Stimulated activated CD8-positive, alpha-beta memory T cell treated with anti-CD3 and anti-CD28 coated beads, Interleukin-15, amount 100 ng/mL, for 48 hours (primary cell): Measurements from ENCODE around the gene L3MBTL3.
"Not testable (repeated sequence)": the region's sequence is repeated elsewhere in the genome, so short reads cannot be mapped to it uniquely, and the experiment has no call there.

ENCODE experiments used
- DNase-seq, 2 donors: peaks; one replicate each; pipeline ENCODE4 v3.0.0-alpha.2; 2020; ENCODE audit warnings: low read depth in 2 of 2

L3MBTL3 gene

DNA sequence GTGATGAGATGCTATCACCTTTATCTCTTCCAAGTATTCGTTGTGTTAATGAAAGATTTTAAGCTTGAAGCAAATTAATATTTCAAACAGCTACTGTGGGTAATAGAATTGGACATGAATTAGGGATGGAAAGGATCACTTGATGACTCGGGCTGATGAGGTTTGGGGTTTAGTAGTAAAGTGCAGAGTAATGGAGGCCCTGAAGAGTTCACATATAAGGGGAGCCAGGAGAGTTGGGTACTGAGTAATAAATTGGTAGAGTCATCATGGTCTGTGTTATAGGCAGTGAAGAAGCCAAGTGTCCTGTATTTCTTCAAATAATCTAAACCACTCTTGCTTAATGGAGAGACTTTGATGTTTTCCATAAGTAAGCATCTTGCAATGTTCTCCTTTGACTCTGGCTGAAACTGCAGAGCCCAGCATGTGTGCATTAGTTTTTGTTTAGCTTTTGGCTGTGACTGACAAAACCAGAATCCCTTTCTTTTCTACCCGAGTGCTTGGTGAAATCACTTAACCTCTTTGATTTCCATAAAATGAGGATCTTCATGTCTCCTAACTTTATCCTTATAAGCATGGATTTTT is 57.6 kb downstream of the L3MBTL3 start:
- no peak for DNase-seq

GRCh38 chr6:130076512-130076911 is 58.1 kb downstream of the L3MBTL3 start:
- no peak for DNase-seq

DNA sequence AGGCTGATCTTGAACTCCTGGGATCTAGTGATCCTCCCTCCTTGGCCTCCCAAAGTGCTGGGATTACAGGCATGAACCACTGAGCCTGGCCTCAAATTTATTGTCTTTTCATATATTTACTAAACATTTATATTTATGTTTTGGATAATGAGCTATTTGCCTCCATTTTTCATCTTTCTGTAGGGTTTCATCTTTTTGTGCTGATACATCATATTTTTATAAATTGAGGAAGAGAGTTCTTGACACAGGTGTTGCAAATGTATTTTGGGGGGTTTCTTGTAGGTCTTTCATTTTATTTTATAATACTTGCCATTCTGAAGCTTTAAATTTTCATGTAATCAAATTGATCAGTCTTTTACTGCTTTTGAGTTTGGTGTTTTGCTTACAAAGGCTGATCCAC is 72.4 kb downstream of the L3MBTL3 start:
- no peak for DNase-seq

GRCh38 chr6:130093546-130093945 is 75.2 kb downstream of the L3MBTL3 start:
- no peak for DNase-seq

DNA sequence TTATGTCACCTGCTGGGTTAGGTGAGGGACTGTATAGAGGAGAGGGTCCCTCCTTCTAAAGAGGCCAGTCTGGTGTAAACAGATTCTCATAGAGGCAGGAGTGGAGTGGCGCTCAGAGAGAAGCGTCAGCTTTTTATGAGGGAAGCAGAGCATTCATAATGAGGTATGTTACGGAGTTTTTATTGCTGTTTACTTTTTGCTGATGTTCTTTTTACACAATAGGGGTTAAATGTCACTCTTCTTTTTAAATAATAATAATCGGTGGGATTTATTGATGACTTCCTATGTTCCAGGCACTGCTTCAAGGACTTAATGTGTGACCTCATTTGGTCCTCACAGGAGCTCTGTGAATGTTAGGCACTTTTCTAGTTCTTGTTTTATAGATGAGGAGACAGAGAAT is 79.9 kb downstream of the L3MBTL3 start:
- no peak for DNase-seq

DNA sequence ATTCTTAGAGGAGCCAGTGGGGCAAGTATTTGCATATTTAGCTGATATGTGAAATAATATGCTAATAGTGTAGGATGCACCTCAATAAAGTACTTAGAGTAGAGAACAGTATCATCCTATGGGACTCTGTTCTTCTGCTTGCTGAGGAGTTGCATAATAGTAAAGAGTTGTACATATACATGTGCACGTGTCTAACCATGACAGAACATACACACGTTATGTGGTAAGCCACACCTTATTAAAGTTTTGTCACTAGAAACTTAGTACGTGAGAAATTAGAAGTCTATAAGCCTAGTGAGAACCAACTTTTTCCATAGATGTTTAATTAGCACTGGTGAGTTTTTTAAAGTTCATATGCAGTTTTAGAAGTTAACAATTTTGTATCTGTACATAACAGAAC is 80.7 kb downstream of the L3MBTL3 start:
- no peak for DNase-seq

DNA sequence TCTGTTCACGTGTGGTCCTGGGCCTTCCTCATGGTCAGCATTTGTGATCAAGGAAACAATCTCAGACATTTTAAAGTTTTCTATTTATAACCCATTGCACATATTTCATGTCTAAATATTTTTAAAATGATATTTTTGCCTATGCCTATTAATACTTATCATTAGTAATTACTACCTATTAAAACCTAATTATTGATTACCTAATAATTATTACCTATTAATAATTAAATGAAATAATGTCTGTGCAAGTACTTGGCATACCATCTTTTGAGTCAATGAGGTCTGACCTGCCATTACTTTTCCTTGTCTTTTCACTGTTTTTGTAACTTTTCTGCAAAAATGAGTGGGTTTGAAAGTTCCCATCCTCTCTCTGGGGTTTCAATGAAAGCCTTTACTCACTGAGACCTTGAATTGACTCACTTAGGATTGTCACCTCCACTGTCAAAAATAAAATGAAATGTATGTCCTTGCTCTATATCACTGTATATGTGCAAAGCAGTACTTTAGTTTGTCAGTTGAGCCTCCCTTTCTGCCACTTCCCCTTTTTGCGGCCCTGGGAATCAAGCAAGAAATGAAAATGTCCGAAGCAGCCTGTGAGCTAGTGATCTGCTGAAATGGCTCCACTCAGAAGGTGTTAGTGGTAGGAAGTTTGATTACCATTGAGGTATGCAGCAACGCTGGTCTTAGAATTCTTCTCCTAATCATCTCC is 87.8 kb downstream of the L3MBTL3 start:
- DNase-seq: no peak

DNA sequence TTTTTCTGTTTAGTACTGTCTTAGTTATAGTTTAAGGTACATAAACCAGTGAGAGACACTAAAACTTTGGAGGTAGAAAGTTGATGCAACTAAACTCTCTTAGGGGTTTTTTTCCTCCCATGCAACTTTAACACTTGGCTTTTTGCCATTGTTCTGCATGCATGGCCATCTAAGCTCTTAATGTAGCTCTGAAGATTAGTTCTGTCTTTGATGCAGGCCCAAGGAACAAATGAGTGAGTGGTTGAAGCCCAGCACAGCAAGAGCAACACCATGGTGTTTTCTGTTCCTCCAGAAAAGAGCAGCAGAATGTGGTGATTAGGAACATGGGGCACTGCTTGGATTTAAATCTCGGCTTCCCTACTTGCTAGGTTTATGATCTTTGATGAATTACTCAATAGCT is 89.3 kb downstream of the L3MBTL3 start:
- no peak for DNase-seq

- DNase-seq: no peak
These were observed 92.7 kb downstream of the L3MBTL3 start for GRCh38 chr6:130111031-130111430.

DNA sequence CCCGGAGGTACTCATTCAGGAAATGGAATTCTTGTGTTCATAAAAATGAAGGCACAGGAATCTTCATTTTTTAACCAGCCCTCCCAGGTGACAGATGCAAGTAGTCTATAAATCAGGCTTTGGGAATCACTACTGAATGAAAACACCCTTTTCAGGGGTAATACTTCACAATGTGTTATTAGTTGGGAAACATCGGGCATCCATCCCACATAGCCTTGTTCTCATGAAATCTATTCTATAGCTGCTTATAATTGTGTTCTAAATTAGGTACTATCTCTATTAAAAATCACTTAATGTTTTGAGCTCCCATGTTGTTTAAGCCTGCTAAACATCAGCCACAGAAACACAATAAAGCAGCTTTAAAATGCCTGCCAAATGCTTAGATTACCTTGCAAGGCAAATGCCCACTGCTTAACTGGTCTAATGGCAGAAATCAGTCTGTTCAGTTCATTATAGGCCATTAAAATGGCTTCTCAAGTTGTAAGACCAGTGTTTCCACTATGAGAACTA is 94.9 kb downstream of the L3MBTL3 start:
- DNase-seq: no peak

GRCh38 chr6:130115036-130115435 is 96.7 kb downstream of the L3MBTL3 start:
- no peak for DNase-seq

DNA sequence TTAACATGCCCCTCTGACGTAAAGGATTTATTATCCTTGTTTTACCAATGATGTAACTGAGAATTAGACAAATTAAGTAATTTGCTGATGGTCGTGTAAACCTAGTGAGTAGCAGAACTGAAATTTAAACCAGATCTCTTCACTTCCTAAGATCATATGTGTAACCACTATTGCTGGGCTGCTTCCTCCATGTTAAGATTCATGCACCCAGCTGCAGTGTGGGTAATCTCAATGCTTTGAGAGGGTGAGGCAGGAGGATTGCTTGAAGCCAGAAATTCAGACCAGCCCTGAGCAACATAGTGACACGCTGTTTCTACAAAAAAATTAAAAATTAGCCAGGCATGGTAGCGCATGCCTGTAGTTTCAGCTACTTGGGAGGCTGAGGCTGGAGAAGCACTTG is 97.9 kb downstream of the L3MBTL3 start:
- no peak for DNase-seq

GRCh38 chr6:130117187-130117701 is 98.9 kb downstream of the L3MBTL3 start:
- DNase-seq: not testable (repeated sequence)

- no peak for DNase-seq
These were observed 99.9 kb downstream of the L3MBTL3 start for GRCh38 chr6:130118236-130118635.

GRCh38 chr6:130119211-130119610 is 100.8 kb downstream of the L3MBTL3 start:
- no peak for DNase-seq

GRCh38 chr6:130120731-130121130 is 102.3 kb downstream of the L3MBTL3 start:
- no peak for DNase-seq

GRCh38 chr6:130122243-130122642 is 103.9 kb downstream of the L3MBTL3 start:
- no peak for DNase-seq

DNA sequence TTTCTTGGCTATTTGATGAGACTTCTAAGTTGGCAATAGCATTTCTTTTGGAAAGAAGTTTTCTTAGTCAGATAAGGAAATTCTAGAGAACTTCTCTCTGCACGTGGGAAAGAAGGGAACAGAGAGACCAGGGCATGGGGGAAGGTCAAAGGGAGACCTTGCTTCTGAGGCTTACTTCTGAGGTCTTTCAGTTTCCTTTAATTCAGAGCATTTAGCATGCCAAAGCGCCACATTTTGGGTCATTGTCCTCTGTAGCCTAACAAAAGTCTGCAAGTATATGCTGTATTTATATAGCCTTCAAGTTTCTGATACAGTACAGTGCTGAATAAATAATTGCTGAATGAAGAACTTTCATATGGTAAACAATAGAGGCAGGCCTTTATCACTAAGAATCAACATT is 108.8 kb downstream of the L3MBTL3 start:
- DNase-seq: no peak

DNA sequence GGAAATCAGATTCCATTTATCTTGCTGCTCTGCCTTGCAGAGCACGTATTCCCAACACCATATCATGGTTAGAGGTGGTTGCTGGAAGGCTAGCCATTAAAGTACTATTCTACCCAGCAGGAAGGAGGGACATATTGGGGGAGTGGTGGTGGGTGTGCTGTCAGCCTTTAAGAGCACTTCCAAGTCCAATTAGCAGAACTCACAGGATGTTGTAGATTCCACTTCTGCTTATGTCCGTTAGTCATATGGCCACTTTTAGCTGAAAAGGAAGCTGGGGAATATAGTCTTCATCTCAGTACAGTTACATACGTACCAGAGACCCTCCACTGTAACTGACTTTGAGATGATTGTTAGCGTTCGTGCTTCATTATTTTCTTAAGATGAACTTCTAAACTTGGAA is 109.9 kb downstream of the L3MBTL3 start:
- no peak for DNase-seq

GRCh38 chr6:130129762-130130246 is 111.4 kb downstream of the L3MBTL3 start:
- DNase-seq: no peak

DNA sequence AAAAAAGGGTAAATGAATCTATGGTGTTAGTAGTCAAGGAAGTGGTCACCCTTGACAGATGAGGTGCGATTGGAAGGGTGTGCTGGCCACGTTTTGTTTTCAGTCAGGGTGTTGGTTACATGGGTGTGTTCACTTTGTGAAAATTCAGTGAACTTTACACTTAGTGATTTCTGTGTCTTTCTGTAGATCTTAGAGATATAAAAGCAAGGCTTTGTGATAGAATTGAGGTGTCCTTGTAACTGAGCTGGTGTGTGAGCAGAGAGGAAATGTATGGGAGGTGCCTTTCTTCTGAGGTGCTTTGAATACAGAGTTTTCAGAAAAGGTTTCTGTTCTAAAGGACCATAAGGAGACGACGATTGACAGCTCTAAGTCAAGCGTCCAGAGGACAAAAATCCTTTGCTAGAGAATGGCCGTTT is 113.9 kb downstream of the L3MBTL3 start:
- DNase-seq: peak; percentile 32 to 41

DNA sequence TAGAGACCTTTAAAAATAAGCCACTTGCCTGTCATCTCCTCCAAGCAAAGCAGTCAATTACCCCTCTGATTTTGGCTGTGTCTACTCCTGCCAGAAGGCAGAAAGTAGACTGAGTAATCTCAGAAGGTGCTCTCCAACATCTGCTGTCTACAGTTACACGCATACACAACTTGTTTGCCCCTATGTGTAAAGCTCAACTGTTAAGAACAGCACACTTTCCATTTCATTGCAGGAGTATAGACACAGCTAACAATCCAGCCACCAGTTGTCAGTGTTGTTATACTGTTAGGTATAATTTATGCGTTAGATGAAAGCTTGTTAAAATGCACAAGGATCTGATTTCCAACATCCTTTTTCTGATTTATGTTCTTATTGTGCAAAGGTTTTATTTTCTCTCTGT is 116.2 kb downstream of the L3MBTL3 start:
- no peak for DNase-seq

DNA sequence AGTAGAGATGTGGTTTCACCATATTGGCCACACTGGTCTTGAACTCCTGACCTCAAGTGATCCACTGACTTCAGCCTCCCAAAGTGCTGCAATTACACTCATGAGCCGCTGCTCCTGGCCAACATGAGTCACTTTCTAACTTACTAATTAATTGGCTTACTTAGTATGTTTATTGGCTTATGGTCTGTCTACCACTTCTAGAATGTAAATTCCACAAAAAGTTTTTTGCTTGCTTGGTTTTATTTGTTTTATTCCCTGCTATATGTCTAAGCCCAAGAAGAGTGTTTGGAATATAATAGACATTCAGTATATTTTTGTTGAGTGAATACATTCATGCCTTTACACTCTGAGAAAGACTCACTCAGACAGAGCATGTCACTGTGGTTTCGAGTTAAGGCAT is 118.4 kb downstream of the L3MBTL3 start:
- no peak for DNase-seq
